Effector CD4-positive, alpha-beta T cell (primary cell): Measurements from ENCODE around the gene RACGAP1.

Source experiments
- DNase-seq: peaks from one replicate; pipeline ENCODE4 v3.0.0-alpha.2; 2020
- total RNA-seq: gene quantifications from one replicate; lab custom pipeline; 2026; lab: John Stamatoyannopoulos, UW

RACGAP1 gene
- 13.3 reads per million, percentile 38 among the genes with 10 or more reads in this experiment for total RNA-seq

- peak; percentile 93 for DNase-seq
These were observed at the start of gene RACGAP1 for GRCh38 chr12:50025187-50026059. TSS of gene RACGAP1 (minus strand) at chr12:50025494. CDS start at chr12:50016715, 8,779 bp downstream.

GRCh38 chr12:50073712-50074111, 48.4 kb upstream of the RACGAP1 start:
- no peak for DNase-seq

GRCh38 chr12:50073206-50073605, 47.9 kb upstream of the RACGAP1 start:
- DNase-seq, result no peak

- DNase-seq, result no peak
These were observed 47.1 kb upstream of the RACGAP1 start for GRCh38 chr12:50072198-50072907.

- DNase-seq, result peak; percentile 54
These were observed 45.2 kb upstream of the RACGAP1 start for GRCh38 chr12:50070314-50071060.

GRCh38 chr12:50069539-50069938, 44.2 kb upstream of the RACGAP1 start:
- DNase-seq, result no peak

GRCh38 chr12:50069069-50069468, 43.8 kb upstream of the RACGAP1 start:
- no peak for DNase-seq

GRCh38 chr12:50066402-50066801, 41.1 kb upstream of the RACGAP1 start:
- no peak for DNase-seq

- DNase-seq, result no peak
These were observed 40.5 kb upstream of the RACGAP1 start for GRCh38 chr12:50065726-50066310.

GRCh38 chr12:50062728-50063460, 37.6 kb upstream of the RACGAP1 start:
- DNase-seq, result no peak

- DNase-seq, result no peak
These were observed 36.8 kb upstream of the RACGAP1 start for GRCh38 chr12:50061946-50062686.

- DNase-seq, result no peak
These were observed 35.9 kb upstream of the RACGAP1 start for GRCh38 chr12:50061171-50061570.

GRCh38 chr12:50060120-50060468, 34.8 kb upstream of the RACGAP1 start:
- DNase-seq, result no peak

GRCh38 chr12:50059440-50060119, 34.3 kb upstream of the RACGAP1 start:
- DNase-seq, result no peak

GRCh38 chr12:50058743-50059312, 33.5 kb upstream of the RACGAP1 start:
- no peak for DNase-seq

GRCh38 chr12:50057896-50058670, 32.8 kb upstream of the RACGAP1 start:
- DNase-seq, result no peak

GRCh38 chr12:50057000-50057841, 31.9 kb upstream of the RACGAP1 start, which contains the start of gene ASIC1:
TSS of gene ASIC1 (plus strand) at chr12:50057596. CDS start at chr12:50058767, 1,171 bp downstream.
- DNase-seq, result no peak

GRCh38 chr12:50056639-50056976, 31.3 kb upstream of the RACGAP1 start:
- no peak for DNase-seq
